Neural cell (in vitro differentiated cells): ENCODE results near the gene CLEC6A. TPM values are rescaled to one million over a fixed set of nuclear protein-coding genes. Genes with fewer than 3 reads are reported as not detected.

Experiments
- H2AFZ ChIP-seq: fragments of 200-600, 300-800 bp; sonication (generic), shearing (Covaris generic); 2 replicates; pipeline ENCODE4 v1.6.0; 2014; ENCODE audit warnings: low read depth, mild to moderate bottlenecking, antibody characterized with exemption, low read length, moderate library complexity
- H3F3A ChIP-seq: fragments of 200-600 bp; shearing (Covaris generic); 2 replicates; pipeline ENCODE4 v1.6.1; 2016; ENCODE audit warnings: mild to moderate bottlenecking, moderate library complexity, mixed read lengths, antibody characterized with exemption, low read length; ENCODE audit not compliant: insufficient read depth, poor library complexity, severe bottlenecking
- H3K27ac ChIP-seq: fragments of 200-600, 300-800 bp; sonication (generic), shearing (Covaris generic); 2 replicates; pipeline ENCODE4 v1.5.1; 2014; ENCODE audit warnings: mild to moderate bottlenecking, low read length, moderate library complexity
- H3K27me3 ChIP-seq: fragments of 300-800, 200-600 bp; sonication (generic), shearing (Covaris generic); 2 replicates; pipeline ENCODE4 v1.6.0; 2014; ENCODE audit warnings: mild to moderate bottlenecking, low read depth, low read length, moderate library complexity; ENCODE audit not compliant: insufficient read depth
- H3K36me3 ChIP-seq: fragments of 300-800, 200-600 bp; sonication (generic), shearing (Covaris generic); 2 replicates; pipeline ENCODE4 v1.5.1; 2014; ENCODE audit warnings: mild to moderate bottlenecking, antibody characterized with exemption, low read length, moderate library complexity; ENCODE audit not compliant: insufficient read depth
- H3K4me2 ChIP-seq: fragments of 300-800, 200-600 bp; sonication (generic), shearing (Covaris generic); 2 replicates; pipeline ENCODE4 v1.6.0; 2014; ENCODE audit warnings: mild to moderate bottlenecking, low read length
- H3K4me3 ChIP-seq: fragments of 300-800, 200-600 bp; sonication (generic), shearing (Covaris generic); 2 replicates; pipeline ENCODE4 v1.5.1; 2014; ENCODE audit warnings: mild to moderate bottlenecking, low read length, moderate library complexity
- H3K79me2 ChIP-seq: fragments of 200-600 bp; shearing (Covaris generic); replicated peaks from 2 replicates; pipeline ENCODE4 v1.6.0; 2014; ENCODE audit warnings: mild to moderate bottlenecking, low read length, moderate library complexity; ENCODE audit not compliant: insufficient read depth
- H3K9ac ChIP-seq: fragments of 300-800, 200-600 bp; sonication (generic), shearing (Covaris generic); 2 replicates; pipeline ENCODE4 v1.6.1; 2016; ENCODE audit warnings: mild to moderate bottlenecking, low read length, mixed read lengths
- H3K9me2 ChIP-seq: fragments of 200-600 bp; shearing (Covaris generic); 2 replicates; pipeline ENCODE4 v1.6.1; 2016; ENCODE audit warnings: mild to moderate bottlenecking, low read length, mixed read lengths; ENCODE audit not compliant: insufficient read depth
- H3K9me3 ChIP-seq: fragments of 200-600, 300-800 bp; sonication (generic), shearing (Covaris generic); 2 replicates; pipeline ENCODE4 v1.6.1; 2016; ENCODE audit warnings: mild to moderate bottlenecking, mixed run types, low read length, moderate library complexity, mixed read lengths
- H4K20me1 ChIP-seq: fragments of 200-600 bp; shearing (Covaris generic); 2 replicates; pipeline ENCODE4 v1.6.1; 2016; ENCODE audit warnings: mild to moderate bottlenecking, mixed run types; ENCODE audit not compliant: insufficient read depth
- EP300 ChIP-seq: fragments of 450-650 bp; conservative IDR thresholded peaks from 2 replicates; pipeline ENCODE4 v1.6.1; 2014; ENCODE audit warnings: antibody characterized with exemption, mild to moderate bottlenecking, moderate library complexity; ENCODE audit not compliant: poor library complexity, severe bottlenecking
- EZH2 ChIP-seq: fragments of 200-600, 300-800 bp; shearing (Covaris generic), sonication (generic); IDR thresholded peaks from 2 replicates; pipeline ENCODE4 v1.6.1; 2014; ENCODE audit warnings: antibody characterized with exemption, low read length, borderline replicate concordance, mild to moderate bottlenecking; ENCODE audit not compliant: insufficient read depth, poor library complexity, severe bottlenecking
- MXI1 ChIP-seq: fragments of 450-650 bp; conservative IDR thresholded peaks from 2 replicates; pipeline ENCODE4 v1.6.1; 2014; ENCODE audit warnings: antibody characterized with exemption, mild to moderate bottlenecking; ENCODE audit not compliant: poor library complexity, severe bottlenecking
- POLR2AphosphoS5 ChIP-seq: IDR thresholded peaks from 2 replicates; pipeline ENCODE4 v1.6.1; 2012
- RAD21 ChIP-seq: fragments of 450-650 bp; conservative IDR thresholded peaks from 2 replicates; pipeline ENCODE4 v1.6.1; 2014; ENCODE audit warnings: antibody characterized with exemption, mild to moderate bottlenecking, moderate library complexity
- SMC3 ChIP-seq: fragments of 450-650 bp; conservative IDR thresholded peaks from 2 replicates; pipeline ENCODE4 v1.6.1; 2014; ENCODE audit warnings: antibody characterized with exemption, mild to moderate bottlenecking, moderate library complexity; ENCODE audit not compliant: poor library complexity
- TAF1 ChIP-seq: IDR thresholded peaks from 2 replicates; pipeline ENCODE4 v1.6.1; 2012; ENCODE audit warnings: low read depth
- polyA plus RNA-seq: library from polyadenylated mRNA; depleted of rRNA; stranded (reverse); fragments of >200 nt; gene quantifications from 2 replicates; pipeline ENCODE4 v1.2.3, GENCODE V29; 2014
- TF ChIP-seq, protein P1 (sequence below): fragments of 450-650 bp; IDR thresholded peaks from 2 replicates; pipeline ENCODE4 v1.5.1; 2014; ENCODE audit warnings: antibody characterized with exemption, mild to moderate bottlenecking, moderate library complexity; ENCODE audit not compliant: poor library complexity, severe bottlenecking
- TF ChIP-seq, protein P2 (sequence below): IDR thresholded peaks from 2 replicates; pipeline ENCODE4 v1.6.1; 2012; ENCODE audit warnings: borderline replicate concordance

CLEC6A gene
- polyA plus RNA-seq, 1 donor from 2014 or later: not detected

DNA sequence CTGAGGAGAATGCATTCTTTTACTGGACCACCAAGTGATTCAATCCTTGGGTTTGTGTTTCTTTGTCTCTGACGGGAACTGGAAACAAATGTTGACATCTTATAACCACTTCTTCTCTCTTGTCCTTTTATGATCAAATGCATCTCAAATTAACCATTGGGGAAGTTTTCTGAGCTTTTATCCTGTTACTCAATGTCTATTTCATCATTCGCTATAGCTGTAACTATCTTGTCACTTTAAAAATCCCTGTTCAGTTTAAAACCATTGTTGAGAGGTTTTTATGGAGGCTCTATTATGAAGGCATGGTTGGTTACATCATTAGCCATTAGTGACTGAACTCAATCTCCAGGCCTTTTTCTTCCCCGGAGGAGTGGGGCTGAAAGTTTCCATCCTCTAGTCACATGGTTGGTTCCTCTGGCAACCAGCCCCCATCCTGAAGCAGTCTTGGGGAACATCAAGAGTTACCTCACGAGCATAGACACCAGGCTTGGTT lies 2.7 kb upstream of the CLEC6A start:
- no peaks in the 10 kb centered on the region for H3K79me2 ChIP-seq
- no peaks in the 10 kb centered on the region for H3F3A ChIP-seq
- no peak overlapping the region for H3K9ac ChIP-seq
- no peaks in the 10 kb centered on the region for H3K27me3 ChIP-seq
- no peaks in the 10 kb centered on the region for H3K9me2 ChIP-seq
- no peak overlapping the region for H3K4me2 ChIP-seq
- peak; percentile 69 for TF ChIP-seq EP300
- no peak for TF ChIP-seq MXI1
- no peak for TF ChIP-seq EZH2
- no peak for TF ChIP-seq RAD21
- no peaks in the 10 kb centered on the region for H3K9me3 ChIP-seq
- H3K27ac ChIP-seq: peak overlapping the region; percentile 51
- no peak overlapping the region for H3K4me3 ChIP-seq
- no peaks in the 10 kb centered on the region for H3K36me3 ChIP-seq
- H2AFZ ChIP-seq: no peak overlapping the region
- no peaks in the 10 kb centered on the region for H4K20me1 ChIP-seq

DNA sequence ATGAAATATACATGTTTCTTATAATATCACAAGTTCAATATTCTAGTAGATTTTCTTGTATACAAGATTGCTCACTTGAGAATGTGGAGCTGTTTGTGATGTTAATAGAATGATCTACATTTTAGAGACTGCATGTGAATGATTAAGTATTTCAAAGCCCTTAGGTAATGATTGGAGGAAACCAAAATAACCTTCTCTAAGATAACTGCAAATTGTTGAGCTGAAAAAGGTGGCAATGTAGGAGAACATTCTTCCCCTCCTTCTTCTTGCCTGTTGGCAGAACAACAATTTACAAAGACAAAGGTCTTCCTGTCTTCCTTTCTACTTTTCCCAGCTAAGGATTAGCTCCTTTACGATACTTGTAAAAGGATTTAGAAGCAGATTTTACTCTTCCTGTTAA lies 2.0 kb upstream of the CLEC6A start:
- H3K4me2 ChIP-seq: no peak overlapping the region
- H3K9me3 ChIP-seq: no peaks in the 10 kb centered on the region
- H3K9ac ChIP-seq: no peak overlapping the region
- no peaks in the 10 kb centered on the region for H3K9me2 ChIP-seq
- H3F3A ChIP-seq: no peaks in the 10 kb centered on the region
- H3K79me2 ChIP-seq: no peaks in the 10 kb centered on the region
- TF ChIP-seq, protein P1, sequence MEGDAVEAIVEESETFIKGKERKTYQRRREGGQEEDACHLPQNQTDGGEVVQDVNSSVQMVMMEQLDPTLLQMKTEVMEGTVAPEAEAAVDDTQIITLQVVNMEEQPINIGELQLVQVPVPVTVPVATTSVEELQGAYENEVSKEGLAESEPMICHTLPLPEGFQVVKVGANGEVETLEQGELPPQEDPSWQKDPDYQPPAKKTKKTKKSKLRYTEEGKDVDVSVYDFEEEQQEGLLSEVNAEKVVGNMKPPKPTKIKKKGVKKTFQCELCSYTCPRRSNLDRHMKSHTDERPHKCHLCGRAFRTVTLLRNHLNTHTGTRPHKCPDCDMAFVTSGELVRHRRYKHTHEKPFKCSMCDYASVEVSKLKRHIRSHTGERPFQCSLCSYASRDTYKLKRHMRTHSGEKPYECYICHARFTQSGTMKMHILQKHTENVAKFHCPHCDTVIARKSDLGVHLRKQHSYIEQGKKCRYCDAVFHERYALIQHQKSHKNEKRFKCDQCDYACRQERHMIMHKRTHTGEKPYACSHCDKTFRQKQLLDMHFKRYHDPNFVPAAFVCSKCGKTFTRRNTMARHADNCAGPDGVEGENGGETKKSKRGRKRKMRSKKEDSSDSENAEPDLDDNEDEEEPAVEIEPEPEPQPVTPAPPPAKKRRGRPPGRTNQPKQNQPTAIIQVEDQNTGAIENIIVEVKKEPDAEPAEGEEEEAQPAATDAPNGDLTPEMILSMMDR: no peak
- TF ChIP-seq POLR2AphosphoS5 (no peak), EZH2 (no peak), TAF1 (no peak), SMC3 (no peak), EP300 (no peak), MXI1 (no peak), RAD21 (no peak)
- TF ChIP-seq, protein P2, sequence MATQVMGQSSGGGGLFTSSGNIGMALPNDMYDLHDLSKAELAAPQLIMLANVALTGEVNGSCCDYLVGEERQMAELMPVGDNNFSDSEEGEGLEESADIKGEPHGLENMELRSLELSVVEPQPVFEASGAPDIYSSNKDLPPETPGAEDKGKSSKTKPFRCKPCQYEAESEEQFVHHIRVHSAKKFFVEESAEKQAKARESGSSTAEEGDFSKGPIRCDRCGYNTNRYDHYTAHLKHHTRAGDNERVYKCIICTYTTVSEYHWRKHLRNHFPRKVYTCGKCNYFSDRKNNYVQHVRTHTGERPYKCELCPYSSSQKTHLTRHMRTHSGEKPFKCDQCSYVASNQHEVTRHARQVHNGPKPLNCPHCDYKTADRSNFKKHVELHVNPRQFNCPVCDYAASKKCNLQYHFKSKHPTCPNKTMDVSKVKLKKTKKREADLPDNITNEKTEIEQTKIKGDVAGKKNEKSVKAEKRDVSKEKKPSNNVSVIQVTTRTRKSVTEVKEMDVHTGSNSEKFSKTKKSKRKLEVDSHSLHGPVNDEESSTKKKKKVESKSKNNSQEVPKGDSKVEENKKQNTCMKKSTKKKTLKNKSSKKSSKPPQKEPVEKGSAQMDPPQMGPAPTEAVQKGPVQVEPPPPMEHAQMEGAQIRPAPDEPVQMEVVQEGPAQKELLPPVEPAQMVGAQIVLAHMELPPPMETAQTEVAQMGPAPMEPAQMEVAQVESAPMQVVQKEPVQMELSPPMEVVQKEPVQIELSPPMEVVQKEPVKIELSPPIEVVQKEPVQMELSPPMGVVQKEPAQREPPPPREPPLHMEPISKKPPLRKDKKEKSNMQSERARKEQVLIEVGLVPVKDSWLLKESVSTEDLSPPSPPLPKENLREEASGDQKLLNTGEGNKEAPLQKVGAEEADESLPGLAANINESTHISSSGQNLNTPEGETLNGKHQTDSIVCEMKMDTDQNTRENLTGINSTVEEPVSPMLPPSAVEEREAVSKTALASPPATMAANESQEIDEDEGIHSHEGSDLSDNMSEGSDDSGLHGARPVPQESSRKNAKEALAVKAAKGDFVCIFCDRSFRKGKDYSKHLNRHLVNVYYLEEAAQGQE: no peak
- H3K4me3 ChIP-seq: no peak overlapping the region
- no peaks in the 10 kb centered on the region for H3K27me3 ChIP-seq
- H2AFZ ChIP-seq: no peak overlapping the region
- no peak overlapping the region for H3K27ac ChIP-seq
- H4K20me1 ChIP-seq: no peaks in the 10 kb centered on the region
- no peaks in the 10 kb centered on the region for H3K36me3 ChIP-seq

DNA sequence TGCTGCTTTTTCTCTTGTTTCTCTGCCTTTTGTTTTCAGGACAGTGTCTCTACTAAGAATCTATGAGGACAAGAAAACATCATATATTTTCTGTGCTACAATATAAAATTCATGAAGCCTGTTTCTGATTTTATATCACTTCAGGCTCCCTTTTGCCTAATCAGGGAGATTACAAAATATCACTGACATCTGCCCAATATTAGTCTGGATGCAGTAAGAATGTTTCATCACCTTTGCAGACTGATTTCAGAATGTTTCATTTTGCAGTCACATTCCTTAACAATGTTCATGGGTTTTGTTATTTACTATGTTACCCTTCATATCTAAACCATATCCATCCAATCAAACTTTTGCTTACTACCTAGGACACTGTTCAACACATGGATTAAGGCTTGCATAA lies 491 bp upstream of the CLEC6A start:
- H3K79me2 ChIP-seq: no peaks in the 10 kb centered on the region
- no peak overlapping the region for H3K4me2 ChIP-seq
- H3K27me3 ChIP-seq: no peaks in the 10 kb centered on the region
- no peaks in the 10 kb centered on the region for H3K9me2 ChIP-seq
- no peaks in the 10 kb centered on the region for H3K36me3 ChIP-seq
- H3K9me3 ChIP-seq: no peaks in the 10 kb centered on the region
- no peaks in the 10 kb centered on the region for H4K20me1 ChIP-seq
- H3K9ac ChIP-seq: no peak overlapping the region
- H3K27ac ChIP-seq: no peak overlapping the region
- H3K4me3 ChIP-seq: no peak overlapping the region
- no peak for TF ChIP-seq MXI1
- no peak for TF ChIP-seq EP300
- TF ChIP-seq, protein P2: no peak
- no peak for TF ChIP-seq RAD21
- TF ChIP-seq TAF1: no peak
- no peak for TF ChIP-seq EZH2
- no peak for TF ChIP-seq POLR2AphosphoS5
- no peak for TF ChIP-seq SMC3
- TF ChIP-seq, protein P1: no peak
- no peak overlapping the region for H2AFZ ChIP-seq
- no peaks in the 10 kb centered on the region for H3F3A ChIP-seq
